Nephron progenitor cell (in vitro differentiated cells): ENCODE results near the gene USP4.

Experiments used
- DNase-seq: peaks from one replicate; pipeline ENCODE4 v3.0.0; 2021
- H3K27ac Mint-ChIP-seq: 2 replicates; pipeline ENCODE4 v1.8.0; 2021; ENCODE audit warnings: mild to moderate bottlenecking, moderate library complexity, mixed read lengths
- H3K27me3 Mint-ChIP-seq: 2 replicates; pipeline ENCODE4 v1.8.0; 2021; ENCODE audit warnings: mild to moderate bottlenecking, low read depth, mixed read lengths; ENCODE audit not compliant: poor library complexity
- H3K36me3 Mint-ChIP-seq: 2 replicates; pipeline ENCODE4 v1.8.0; 2021; ENCODE audit warnings: low read depth, mixed read lengths
- H3K4me1 Mint-ChIP-seq: 2 replicates; pipeline ENCODE4 v1.8.0; 2021; ENCODE audit warnings: mixed read lengths
- H3K4me3 Mint-ChIP-seq: 2 replicates; pipeline ENCODE4 v1.8.0; 2021; ENCODE audit warnings: mild to moderate bottlenecking, moderate library complexity, mixed read lengths
- H3K9me3 Mint-ChIP-seq: 2 replicates; pipeline ENCODE4 v1.8.0; 2021; ENCODE audit warnings: mild to moderate bottlenecking, moderate library complexity, mixed read lengths
- TF ChIP-seq, protein P1 (sequence below): fragments of 200-600 bp; sonication (generic); IDR thresholded peaks from 2 replicates; pipeline ENCODE4 v1.5.0; 2021; ENCODE audit warnings: antibody characterized with exemption

The USP4 gene, protein sequence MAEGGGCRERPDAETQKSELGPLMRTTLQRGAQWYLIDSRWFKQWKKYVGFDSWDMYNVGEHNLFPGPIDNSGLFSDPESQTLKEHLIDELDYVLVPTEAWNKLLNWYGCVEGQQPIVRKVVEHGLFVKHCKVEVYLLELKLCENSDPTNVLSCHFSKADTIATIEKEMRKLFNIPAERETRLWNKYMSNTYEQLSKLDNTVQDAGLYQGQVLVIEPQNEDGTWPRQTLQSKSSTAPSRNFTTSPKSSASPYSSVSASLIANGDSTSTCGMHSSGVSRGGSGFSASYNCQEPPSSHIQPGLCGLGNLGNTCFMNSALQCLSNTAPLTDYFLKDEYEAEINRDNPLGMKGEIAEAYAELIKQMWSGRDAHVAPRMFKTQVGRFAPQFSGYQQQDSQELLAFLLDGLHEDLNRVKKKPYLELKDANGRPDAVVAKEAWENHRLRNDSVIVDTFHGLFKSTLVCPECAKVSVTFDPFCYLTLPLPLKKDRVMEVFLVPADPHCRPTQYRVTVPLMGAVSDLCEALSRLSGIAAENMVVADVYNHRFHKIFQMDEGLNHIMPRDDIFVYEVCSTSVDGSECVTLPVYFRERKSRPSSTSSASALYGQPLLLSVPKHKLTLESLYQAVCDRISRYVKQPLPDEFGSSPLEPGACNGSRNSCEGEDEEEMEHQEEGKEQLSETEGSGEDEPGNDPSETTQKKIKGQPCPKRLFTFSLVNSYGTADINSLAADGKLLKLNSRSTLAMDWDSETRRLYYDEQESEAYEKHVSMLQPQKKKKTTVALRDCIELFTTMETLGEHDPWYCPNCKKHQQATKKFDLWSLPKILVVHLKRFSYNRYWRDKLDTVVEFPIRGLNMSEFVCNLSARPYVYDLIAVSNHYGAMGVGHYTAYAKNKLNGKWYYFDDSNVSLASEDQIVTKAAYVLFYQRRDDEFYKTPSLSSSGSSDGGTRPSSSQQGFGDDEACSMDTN

DNA sequence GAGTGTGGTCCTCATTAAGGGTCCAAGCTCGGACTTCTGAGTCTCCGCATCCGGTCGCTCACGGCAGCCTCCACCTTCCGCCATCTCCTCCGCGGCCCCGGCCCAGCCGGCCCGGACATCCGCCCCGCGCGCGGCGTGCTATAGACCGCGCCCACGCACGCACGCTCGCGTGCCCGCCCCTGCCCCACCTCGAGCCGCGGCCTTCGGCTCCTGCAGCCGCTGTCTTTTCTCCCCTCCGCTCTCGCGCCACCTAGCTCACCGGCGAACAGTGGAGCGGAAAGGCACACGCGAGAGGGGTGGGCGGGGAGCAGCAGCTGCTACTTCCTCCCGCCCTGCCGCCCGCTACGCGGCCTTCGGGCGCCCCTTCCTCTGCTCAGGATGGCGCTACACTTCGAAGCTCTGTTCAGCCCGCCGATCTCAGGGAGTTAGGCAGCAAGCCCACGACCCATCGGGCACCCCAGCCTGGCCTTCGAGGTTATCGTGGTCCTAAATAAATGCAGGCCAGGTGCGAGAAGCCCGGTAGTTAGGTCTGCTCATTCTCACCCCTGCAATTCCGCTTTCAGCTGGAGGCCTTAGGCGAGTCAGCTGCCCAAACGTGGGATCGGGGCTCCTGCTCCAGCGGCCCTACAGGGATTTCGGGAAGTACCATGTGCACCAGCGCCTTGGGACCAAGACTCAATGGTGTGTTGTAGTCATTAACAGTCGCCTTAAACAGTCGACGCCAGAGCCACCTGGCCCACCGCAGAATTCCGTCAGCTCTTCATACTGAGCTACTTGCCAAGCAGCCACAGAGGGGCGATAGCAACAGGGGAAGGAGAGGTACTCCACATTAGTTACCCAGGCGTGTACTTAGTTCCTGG, at the start of gene USP4:
Gene USP4, minus strand, starts transcription at position 113 of the 860 bp plus-strand sequence. Its CDS starts 29 bp downstream, at position 84.
- Mint-ChIP-seq H3K36me3 (peaks cover 10% of the 10 kb centered on the region), H3K27ac (peak within 1 kb of the TSS; percentile 97), H3K4me1 (peaks cover 33% of the 10 kb centered on the region), H3K4me3 (peak within 1 kb of the TSS; percentile 94), H3K9me3 (no peaks in the 10 kb centered on the region), H3K27me3 (peaks cover 4% of the 10 kb centered on the region)
- TF ChIP-seq, protein P1, sequence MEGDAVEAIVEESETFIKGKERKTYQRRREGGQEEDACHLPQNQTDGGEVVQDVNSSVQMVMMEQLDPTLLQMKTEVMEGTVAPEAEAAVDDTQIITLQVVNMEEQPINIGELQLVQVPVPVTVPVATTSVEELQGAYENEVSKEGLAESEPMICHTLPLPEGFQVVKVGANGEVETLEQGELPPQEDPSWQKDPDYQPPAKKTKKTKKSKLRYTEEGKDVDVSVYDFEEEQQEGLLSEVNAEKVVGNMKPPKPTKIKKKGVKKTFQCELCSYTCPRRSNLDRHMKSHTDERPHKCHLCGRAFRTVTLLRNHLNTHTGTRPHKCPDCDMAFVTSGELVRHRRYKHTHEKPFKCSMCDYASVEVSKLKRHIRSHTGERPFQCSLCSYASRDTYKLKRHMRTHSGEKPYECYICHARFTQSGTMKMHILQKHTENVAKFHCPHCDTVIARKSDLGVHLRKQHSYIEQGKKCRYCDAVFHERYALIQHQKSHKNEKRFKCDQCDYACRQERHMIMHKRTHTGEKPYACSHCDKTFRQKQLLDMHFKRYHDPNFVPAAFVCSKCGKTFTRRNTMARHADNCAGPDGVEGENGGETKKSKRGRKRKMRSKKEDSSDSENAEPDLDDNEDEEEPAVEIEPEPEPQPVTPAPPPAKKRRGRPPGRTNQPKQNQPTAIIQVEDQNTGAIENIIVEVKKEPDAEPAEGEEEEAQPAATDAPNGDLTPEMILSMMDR: no peak
- DNase-seq: peak; percentile 83

DNA sequence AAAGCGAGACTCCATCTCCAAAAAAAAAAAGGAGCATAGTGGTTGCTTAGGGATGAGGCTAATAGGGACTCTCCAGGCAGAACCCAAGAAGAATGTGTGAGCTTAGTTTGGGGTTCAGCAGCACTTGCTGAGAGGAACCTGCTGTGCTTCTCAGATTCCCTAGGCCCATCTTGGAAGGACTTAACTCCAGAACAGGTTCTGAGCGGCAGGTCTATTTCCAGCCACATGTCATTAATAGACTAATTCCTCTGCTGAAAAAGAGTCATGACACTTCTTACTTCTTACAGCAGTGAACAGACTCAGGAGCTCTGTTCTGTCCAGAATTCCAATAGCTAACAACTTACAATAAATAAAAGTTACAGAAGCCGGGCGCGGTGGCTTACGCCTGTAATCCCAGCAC, 49.4 kb upstream of the USP4 start:
- H3K4me1 Mint-ChIP-seq: peaks cover 10% of the 10 kb centered on the region
- no peaks in the 10 kb centered on the region for H3K27me3 Mint-ChIP-seq
- no peaks in the 10 kb centered on the region for H3K9me3 Mint-ChIP-seq
- TF ChIP-seq, protein P1: no peak
- no peak overlapping the region for H3K4me3 Mint-ChIP-seq
- no peak for DNase-seq
- no peak overlapping the region for H3K27ac Mint-ChIP-seq
- peaks cover 35% of the 10 kb centered on the region for H3K36me3 Mint-ChIP-seq

DNA sequence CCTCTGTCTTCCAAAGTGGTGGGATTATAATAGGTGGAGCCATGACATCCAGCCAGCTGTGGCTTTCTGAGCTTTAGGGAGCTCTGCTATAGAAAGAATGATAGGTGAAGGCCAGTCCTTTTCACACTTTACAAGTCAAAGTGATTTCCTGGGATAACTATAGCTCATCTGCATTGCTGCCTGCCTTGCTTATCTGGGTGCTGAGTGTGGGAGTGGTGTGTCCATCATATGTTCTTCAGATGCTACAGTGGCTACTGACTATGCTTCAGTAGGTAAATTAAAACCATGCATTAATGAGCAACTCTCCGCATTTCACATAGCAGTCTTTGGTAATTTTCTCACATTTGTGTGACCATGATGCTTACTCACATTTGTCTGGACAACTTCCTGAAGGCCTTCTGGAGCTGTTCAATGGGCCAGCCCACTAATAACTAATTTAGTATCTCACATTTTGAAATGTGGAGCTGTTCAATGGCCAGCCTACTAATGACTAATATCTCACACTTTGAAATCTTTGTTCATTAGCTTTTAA, 48.5 kb upstream of the USP4 start:
- Mint-ChIP-seq H3K27ac (no peak overlapping the region), H3K36me3 (peaks cover 42% of the 10 kb centered on the region), H3K4me1 (peaks cover 8% of the 10 kb centered on the region), H3K4me3 (no peak overlapping the region), H3K27me3 (no peaks in the 10 kb centered on the region), H3K9me3 (peaks cover 2% of the 10 kb centered on the region)
- TF ChIP-seq, protein P1: no peak
- DNase-seq: no peak

DNA sequence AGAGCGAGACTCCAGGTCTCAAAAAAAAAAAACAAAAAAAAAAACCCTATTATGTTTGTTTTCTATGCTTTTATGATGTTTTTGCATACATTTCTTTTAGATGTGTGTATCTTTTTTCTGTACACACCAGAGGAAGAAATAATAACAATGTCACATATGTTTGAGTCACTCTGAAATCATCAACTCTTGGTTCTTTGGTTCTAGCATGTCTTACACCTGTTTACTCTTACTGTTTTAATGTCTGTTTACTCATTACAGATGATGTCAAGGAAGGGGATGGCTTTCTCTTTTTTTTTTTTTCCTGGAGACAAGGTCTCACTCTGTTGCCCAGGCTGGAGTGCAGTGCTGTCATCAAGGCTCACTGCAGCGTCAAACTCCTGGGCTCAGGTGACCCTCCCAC, 47.9 kb upstream of the USP4 start:
- no peak for DNase-seq
- no peaks in the 10 kb centered on the region for H3K27me3 Mint-ChIP-seq
- no peak overlapping the region for H3K4me3 Mint-ChIP-seq
- H3K9me3 Mint-ChIP-seq: peaks cover 4% of the 10 kb centered on the region
- peaks cover 2% of the 10 kb centered on the region for H3K4me1 Mint-ChIP-seq
- TF ChIP-seq, protein P1: no peak
- peaks cover 44% of the 10 kb centered on the region for H3K36me3 Mint-ChIP-seq
- peak overlapping the region; percentile 41 for H3K27ac Mint-ChIP-seq

DNA sequence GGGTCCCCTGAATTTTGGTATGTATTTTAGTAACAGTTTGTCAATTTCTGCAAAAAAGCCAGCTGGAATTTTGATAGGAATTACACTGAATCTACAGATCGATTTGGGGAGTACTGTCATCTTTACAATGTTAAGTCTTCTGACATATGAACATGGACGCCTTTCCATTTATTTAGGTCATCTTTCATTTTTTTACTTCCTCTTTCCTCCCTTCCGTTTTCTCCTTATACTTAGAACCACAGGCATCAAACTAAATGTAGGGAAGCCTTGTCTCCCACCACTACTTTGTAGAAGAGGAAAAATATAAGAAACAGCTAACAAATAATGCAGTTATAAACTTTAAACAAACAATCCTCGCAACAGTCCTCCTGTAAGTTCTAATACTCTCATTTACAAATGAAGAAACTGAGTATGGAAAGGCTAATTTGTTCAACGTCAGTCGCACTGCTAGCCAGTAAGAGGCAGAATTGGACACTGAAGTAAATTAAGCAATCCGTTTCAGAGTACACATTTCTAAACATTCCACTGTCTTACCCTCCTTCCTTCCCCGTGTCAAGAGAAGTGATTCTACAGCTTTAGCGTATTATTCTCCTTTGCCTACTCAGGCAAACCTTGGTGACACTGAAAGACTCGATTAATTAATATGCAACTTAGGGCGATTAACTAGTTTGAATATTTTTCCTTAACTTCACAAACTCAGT, 46.4 kb upstream of the USP4 start:
- H3K27me3 Mint-ChIP-seq: no peaks in the 10 kb centered on the region
- H3K27ac Mint-ChIP-seq: no peak overlapping the region
- DNase-seq: no peak
- TF ChIP-seq, protein P1: no peak
- no peaks in the 10 kb centered on the region for H3K4me1 Mint-ChIP-seq
- peaks cover 4% of the 10 kb centered on the region for H3K9me3 Mint-ChIP-seq
- H3K4me3 Mint-ChIP-seq: no peak overlapping the region
- H3K36me3 Mint-ChIP-seq: peaks cover 44% of the 10 kb centered on the region
